Measurements from ENCODE around the gene KDM3A.

KDM3A gene

DNA sequence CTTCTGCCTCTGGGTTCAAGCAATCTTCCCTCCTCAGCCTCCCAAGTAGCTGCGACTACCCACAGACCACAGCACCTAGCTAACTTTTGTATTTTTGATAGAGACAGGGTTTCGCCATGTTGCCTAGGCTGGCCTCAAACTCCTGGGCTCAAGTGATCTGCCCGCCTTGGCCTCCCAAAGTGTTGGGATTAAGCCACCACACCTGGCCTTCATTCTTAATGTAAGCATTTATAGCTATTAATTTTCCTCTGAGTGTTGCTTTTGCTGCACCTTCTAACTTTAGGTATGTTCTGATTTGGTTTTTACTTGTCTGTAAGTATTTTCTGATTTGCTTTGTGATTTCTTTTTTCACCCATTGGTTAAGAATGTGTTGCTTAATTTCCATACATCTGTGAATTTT lies 92.4 kb downstream of the KDM3A start:
- in situ Hi-C loops (cut with MboI; ENCODE audit: low pct_unique_long_range_greater_than_20kb, low sequenced_read_pairs, unreplicated experiment), result no loop called here
- TF ChIP-seq, protein P1, sequence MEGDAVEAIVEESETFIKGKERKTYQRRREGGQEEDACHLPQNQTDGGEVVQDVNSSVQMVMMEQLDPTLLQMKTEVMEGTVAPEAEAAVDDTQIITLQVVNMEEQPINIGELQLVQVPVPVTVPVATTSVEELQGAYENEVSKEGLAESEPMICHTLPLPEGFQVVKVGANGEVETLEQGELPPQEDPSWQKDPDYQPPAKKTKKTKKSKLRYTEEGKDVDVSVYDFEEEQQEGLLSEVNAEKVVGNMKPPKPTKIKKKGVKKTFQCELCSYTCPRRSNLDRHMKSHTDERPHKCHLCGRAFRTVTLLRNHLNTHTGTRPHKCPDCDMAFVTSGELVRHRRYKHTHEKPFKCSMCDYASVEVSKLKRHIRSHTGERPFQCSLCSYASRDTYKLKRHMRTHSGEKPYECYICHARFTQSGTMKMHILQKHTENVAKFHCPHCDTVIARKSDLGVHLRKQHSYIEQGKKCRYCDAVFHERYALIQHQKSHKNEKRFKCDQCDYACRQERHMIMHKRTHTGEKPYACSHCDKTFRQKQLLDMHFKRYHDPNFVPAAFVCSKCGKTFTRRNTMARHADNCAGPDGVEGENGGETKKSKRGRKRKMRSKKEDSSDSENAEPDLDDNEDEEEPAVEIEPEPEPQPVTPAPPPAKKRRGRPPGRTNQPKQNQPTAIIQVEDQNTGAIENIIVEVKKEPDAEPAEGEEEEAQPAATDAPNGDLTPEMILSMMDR (IDR thresholded peaks at IDR 0.05; ENCODE audit: extremely low read depth, insufficient read depth, missing control alignments), result no peak
- DNase-seq (ENCODE audit: low spot score), result no peak

DNA sequence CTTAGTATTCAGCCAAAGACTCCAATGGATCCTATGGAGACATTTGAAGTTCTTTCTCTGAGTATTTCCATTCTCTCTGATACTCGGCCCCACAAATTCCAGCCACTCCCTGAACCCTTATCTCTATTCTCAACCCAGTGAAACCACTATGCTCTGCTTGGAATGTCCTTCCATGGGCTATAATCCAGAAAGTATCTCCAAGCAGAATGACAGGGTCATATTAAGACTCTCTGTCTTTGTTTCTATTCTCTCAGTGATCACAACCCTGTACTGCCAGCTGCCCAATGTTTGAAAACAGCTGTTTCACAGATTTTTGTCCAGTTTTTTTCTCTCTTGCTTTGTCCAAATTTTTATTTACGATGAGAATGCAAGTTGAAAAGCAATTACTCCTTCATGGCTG lies 100.2 kb downstream of the KDM3A start:
- in situ Hi-C loops (cut with MboI; ENCODE audit: low pct_unique_long_range_greater_than_20kb, low sequenced_read_pairs, unreplicated experiment), result no loop called here
- DNase-seq (ENCODE audit: low spot score), result no peak
- TF ChIP-seq, protein P1 (IDR thresholded peaks at IDR 0.05; ENCODE audit: extremely low read depth, insufficient read depth, missing control alignments), result no peak

Data from GM13977 (cell line).